Astrocyte (in vitro differentiated cells and primary cell): ENCODE measurements around the gene SMARCB1.

ENCODE experiments used
- CTCF ChIP-seq: IDR thresholded peaks from 2 replicates; pipeline ENCODE4 v1.5.1; 2011; ENCODE audit warnings: low read depth, mild to moderate bottlenecking, inconsistent platforms, low read length, moderate library complexity; ENCODE audit not compliant: insufficient read depth
- EZH2 ChIP-seq: IDR thresholded peaks from 2 replicates; pipeline ENCODE4 v1.6.1; 2012; ENCODE audit warnings: mild to moderate bottlenecking, low read length, inconsistent platforms; ENCODE audit not compliant: insufficient read depth

- TF ChIP-seq EZH2, result no peak
- no peak for TF ChIP-seq CTCF
These were observed 55.8 kb downstream of the SMARCB1 start for GRCh38 chr22:23842599-23842998.
